ENCODE data around the gene XKR7. TPM values are rescaled to one million over a fixed set of nuclear protein-coding genes. Genes with fewer than 3 reads are reported as not detected.

XKR7 gene
- polyA plus RNA-seq, 4 donors, result 0.20 to 0.47 (median 0.33) TPM

- DNase-seq (ENCODE audit: low read depth in 4 of 4, low spot score in 3 of 4), result no peak
Measured at GRCh38 chr20:31943052-31943471, 24.9 kb upstream of the XKR7 start.

DNA sequence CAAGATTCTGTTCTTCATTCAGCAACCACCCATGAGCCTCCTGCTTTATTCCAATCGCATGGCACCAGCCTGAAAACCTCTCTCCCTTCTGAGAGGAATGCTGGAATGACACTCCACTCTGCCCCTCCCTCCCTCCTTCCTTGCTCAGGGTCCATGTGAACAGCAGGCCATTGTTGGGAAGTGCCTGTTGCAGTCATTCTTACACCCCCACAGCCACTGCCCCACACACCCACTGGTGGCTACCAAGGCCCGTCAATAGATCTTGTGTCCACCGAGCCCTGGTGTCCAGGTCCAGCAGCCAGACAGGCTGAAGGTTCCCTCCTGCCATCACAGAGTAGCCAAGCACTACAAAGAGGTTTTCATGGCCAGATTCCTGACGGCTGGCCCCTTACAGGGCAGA, 22.6 kb upstream of the XKR7 start:
- DNase-seq (ENCODE audit: low read depth in 4 of 4, low spot score in 3 of 4), result no peak

DNA sequence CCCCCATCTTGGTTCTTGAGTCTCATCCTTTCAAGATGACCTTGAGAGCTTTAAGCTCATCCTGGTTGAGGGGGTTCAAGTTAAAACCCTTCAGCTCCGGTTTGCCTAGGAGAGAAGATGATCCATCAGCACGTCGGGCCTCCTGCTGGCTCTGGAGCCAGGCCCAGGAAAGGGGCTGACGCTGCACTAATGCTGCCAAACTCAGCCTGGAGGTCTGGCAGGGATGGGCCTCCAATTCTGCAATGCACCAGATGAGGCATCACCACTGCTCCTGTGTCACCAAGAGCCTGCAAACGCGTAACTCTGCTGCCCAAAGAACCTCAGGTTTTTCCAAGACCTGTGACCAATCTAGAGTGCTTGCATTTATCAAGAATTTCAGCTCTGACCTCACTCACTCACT, 22.2 kb upstream of the XKR7 start:
- DNase-seq (ENCODE audit: low read depth in 4 of 4, low spot score in 3 of 4), result no peak

DNA sequence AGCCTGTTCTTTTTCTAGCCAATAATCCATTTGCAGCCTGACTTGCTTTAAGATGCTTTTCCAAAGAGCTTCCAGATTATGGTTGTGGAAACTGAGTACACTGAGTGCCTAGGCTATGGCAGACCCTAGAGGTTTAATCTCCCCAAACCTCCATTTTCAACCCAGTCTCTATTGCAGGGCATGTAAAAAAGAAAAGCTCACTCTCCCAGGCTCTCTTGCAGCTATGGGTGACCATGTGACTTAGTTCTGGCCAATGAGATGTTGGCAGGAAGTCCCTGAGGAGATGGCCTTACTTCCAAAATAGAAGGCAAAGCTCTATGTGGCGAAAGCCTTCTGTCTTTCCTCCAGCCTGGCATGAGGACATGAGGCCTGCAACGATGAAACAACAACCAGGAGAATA, 19.9 kb upstream of the XKR7 start:
- DNase-seq (ENCODE audit: low read depth in 4 of 4, low spot score in 3 of 4), result no peak

DNA sequence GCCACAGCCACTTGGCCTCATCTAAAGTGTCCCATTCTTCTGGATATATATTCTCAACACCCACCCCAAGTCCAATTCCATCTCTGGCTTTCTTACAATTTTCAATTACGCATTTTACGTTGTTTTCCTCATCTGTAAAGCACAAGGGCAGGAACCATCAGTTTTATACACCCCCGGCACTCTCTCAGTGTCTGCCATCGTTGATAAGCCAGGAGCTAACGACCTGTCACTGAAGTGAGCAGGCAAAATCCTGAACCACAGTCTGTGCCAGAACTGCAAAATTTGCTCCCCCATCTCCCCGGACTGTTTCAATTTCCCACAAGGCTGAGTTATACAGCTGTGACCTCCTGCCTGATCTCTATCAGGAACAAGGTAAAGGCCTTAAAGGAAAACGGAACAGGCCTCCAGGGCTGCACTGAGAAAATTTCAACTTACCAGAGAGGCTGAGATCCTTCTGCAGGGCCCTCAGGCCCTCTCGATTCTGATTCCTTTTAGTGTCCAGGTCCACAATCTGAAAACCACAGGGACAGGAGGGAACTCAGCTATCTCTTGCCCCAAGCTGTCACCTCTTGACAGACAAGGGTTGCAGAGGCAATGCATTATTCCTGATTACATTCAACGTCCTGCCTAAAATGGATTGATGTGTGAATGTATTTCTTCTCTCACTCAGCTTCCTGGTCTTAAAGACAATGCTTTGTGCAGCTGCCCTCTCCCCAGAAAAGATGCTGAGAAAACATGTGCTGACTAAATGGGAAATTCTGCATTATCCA, 17.9 kb upstream of the XKR7 start:
- DNase-seq (ENCODE audit: low read depth in 4 of 4, low spot score in 3 of 4), result no peak

- DNase-seq (ENCODE audit: low read depth in 4 of 4, low spot score in 3 of 4), result no peak
Measured at GRCh38 chr20:31951203-31951529, 16.8 kb upstream of the XKR7 start.

GRCh38 chr20:31951530-31952453, 16.2 kb upstream of the XKR7 start, which contains the start of gene PDRG1:
Gene PDRG1 (minus strand): TSS chr20:31952046. CDS start chr20:31951961, 85 bp downstream.
- DNase-seq (ENCODE audit: low read depth in 4 of 4, low spot score in 3 of 4), result peak; percentile 86 to 95 (median 90)

DNA sequence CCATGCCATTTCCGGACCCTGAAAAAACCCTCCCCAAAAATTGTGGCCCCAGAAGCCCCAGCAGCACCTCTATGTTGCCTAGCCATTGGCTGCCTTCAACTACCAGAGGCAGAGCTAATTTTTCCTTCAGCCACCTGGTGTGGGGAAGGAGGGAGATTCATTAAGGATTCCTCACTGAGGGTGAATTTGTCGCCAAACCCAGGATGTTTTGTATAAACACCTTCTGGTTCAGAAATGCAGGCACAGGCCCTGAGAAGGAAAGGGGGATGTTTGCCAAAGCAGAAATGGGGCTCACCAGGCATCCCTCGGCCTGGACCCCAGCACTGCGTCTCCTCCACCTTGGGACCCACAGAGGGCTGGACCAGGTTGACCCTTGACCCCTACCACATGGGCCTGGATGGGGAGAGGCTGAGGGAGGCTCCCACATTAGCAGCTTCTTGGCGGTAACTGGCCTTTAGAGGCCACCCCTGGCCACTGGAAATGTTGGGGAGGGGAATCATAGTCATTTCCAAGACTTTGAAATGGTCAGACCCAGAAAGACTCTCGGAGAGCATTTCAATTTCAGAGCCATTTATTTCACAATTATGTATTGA, 14.3 kb upstream of the XKR7 start:
- no peak for DNase-seq (ENCODE audit: low read depth in 4 of 4, low spot score in 3 of 4)

GRCh38 chr20:31954500-31954899, 13.5 kb upstream of the XKR7 start:
- DNase-seq (ENCODE audit: low read depth in 4 of 4, low spot score in 3 of 4), result no peak

GRCh38 chr20:31956556-31957526, 11.1 kb upstream of the XKR7 start:
- no peak for DNase-seq (ENCODE audit: low read depth in 4 of 4, low spot score in 3 of 4)

- no peak for DNase-seq (ENCODE audit: low read depth in 4 of 4, low spot score in 3 of 4)
Measured at GRCh38 chr20:31962761-31963160, 5.2 kb upstream of the XKR7 start.

DNA sequence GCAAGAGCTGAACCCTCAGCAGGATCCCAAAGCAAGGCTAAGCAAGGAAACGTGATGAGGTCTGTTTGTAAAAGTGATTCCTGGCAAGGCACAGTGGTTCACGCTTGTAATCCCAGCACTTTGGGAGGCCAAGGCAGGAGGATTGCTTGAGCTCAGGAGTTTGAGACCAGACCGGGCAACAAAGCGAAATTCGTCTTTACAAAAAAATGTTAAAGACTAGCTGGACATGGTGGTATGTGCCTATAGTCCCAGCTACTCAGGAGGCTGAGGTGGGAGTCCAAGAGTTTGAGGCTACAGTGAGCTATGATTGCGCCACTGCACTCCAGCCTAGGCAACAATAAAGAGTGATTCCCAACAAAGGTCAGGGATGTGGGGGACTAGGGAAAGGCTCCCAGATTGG, 4.1 kb upstream of the XKR7 start:
- DNase-seq (ENCODE audit: low read depth in 4 of 4, low spot score in 3 of 4), result no peak

- no peak for DNase-seq (ENCODE audit: low read depth in 4 of 4, low spot score in 3 of 4)
Measured at GRCh38 chr20:31966991-31967655, 828 bp upstream of the XKR7 start.

- peak; percentile 64 to 72 (median 72) for DNase-seq (ENCODE audit: low read depth in 4 of 4, low spot score in 3 of 4)
Measured at GRCh38 chr20:31968291-31969126, 558 bp downstream of the XKR7 start.

DNA sequence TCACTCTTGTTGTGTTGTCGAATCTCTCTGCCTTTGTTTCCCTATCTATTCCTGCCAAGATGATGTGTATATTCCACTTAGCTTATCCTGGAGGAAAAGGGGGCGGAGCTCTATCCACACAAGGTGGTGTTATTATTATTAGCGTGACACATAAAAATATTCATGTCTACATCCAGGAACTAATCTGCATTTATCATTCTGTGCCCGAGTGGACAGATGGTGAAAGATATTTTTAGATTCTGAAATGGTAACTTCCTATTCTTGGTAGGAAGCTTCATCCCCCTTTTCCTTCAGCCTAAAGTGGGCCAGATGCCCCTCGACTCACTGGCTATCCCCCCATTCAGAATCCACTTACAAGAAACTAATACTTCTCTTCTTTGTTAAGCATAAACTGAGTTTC, 2.0 kb downstream of the XKR7 start:
- DNase-seq (ENCODE audit: low read depth in 4 of 4, low spot score in 3 of 4), result no peak

GRCh38 chr20:31972471-31973021, 4.6 kb downstream of the XKR7 start:
- no peak for DNase-seq (ENCODE audit: low read depth in 4 of 4, low spot score in 3 of 4)

GRCh38 chr20:31974296-31974695, 6.3 kb downstream of the XKR7 start:
- DNase-seq (ENCODE audit: low read depth in 4 of 4, low spot score in 3 of 4), result no peak

- peak in 1 of 4 donors; percentile 56 for DNase-seq (ENCODE audit: low read depth in 4 of 4, low spot score in 3 of 4)
Measured at GRCh38 chr20:31974951-31975487, 7.1 kb downstream of the XKR7 start.
